Erythroblast (primary cell): ENCODE data around the gene ALKBH5.

Experiments
- GATA1 ChIP-seq: IDR thresholded peaks from 2 replicates; pipeline ENCODE4 v1.6.1; 2011; ENCODE audit warnings: low read depth, mild to moderate bottlenecking, control low read depth, low read length, moderate library complexity
- POLR2A ChIP-seq: IDR thresholded peaks from 2 replicates; pipeline ENCODE4 v1.6.1; 2011; ENCODE audit warnings: mild to moderate bottlenecking, low read length

- TF ChIP-seq POLR2A (no peak), GATA1 (no peak)
These were observed 23.3 kb upstream of the ALKBH5 start for GRCh38 chr17:18160128-18160856.
